Endodermal cell (in vitro differentiated cells): ENCODE data around the gene FYCO1. TPM values are rescaled to one million over a fixed set of nuclear protein-coding genes. Genes with fewer than 3 reads are reported as not detected.

Experiments
- DNase-seq: peaks from one replicate; pipeline ENCODE4 v3.0.0-alpha.2; 2017
- H3K27ac ChIP-seq: 2 replicates; pipeline ENCODE4 v1.5.1; 2013; ENCODE audit warnings: mild to moderate bottlenecking, low read depth, low read length, moderate library complexity
- H3K27me3 ChIP-seq: 2 replicates; pipeline ENCODE4 v1.6.1; 2013; ENCODE audit warnings: mild to moderate bottlenecking, low read length, moderate library complexity; ENCODE audit not compliant: insufficient read depth, control insufficient read depth, poor library complexity, severe bottlenecking
- H3K36me3 ChIP-seq: 2 replicates; pipeline ENCODE4 v1.7.0; 2013; ENCODE audit warnings: mild to moderate bottlenecking, low read length, moderate library complexity; ENCODE audit not compliant: control insufficient read depth, insufficient read depth
- H3K4me1 ChIP-seq: one replicate; pipeline ENCODE4 v1.7.0; 2013; ENCODE audit warnings: low read length; ENCODE audit not compliant: control insufficient read depth, insufficient read depth
- H3K4me3 ChIP-seq: 2 replicates; pipeline ENCODE4 v1.5.1; 2013; ENCODE audit warnings: mild to moderate bottlenecking, low read length, moderate library complexity
- H3K9ac ChIP-seq: 2 replicates; pipeline ENCODE4 v1.6.1; 2013; ENCODE audit warnings: mild to moderate bottlenecking, low read length, moderate library complexity; ENCODE audit not compliant: poor library complexity, severe bottlenecking; ENCODE audit errors: extremely low read depth
- H3K9me3 ChIP-seq: 2 replicates; pipeline ENCODE4 v1.6.1; 2013; ENCODE audit warnings: mild to moderate bottlenecking, low read length, moderate library complexity; ENCODE audit not compliant: control insufficient read depth
- H3K27ac Mint-ChIP-seq: 2 replicates; pipeline ENCODE4 v1.8.0; 2020; ENCODE audit warnings: mixed read lengths
- H3K27me3 Mint-ChIP-seq: 2 replicates; pipeline ENCODE4 v1.8.0; 2021; ENCODE audit warnings: mild to moderate bottlenecking, mixed read lengths; ENCODE audit not compliant: insufficient read depth
- H3K36me3 Mint-ChIP-seq: 2 replicates; pipeline ENCODE4 v1.8.0; 2020; ENCODE audit warnings: low read depth, mixed read lengths
- H3K4me1 Mint-ChIP-seq: 2 replicates; pipeline ENCODE4 v1.8.0; 2020; ENCODE audit warnings: mixed read lengths
- H3K4me3 Mint-ChIP-seq: 2 replicates; pipeline ENCODE4 v1.8.0; 2020; ENCODE audit warnings: mild to moderate bottlenecking, moderate library complexity, mixed read lengths
- H3K9me3 Mint-ChIP-seq: 2 replicates; pipeline ENCODE4 v1.8.0; 2020; ENCODE audit warnings: mild to moderate bottlenecking, mixed read lengths
- WGBS, 2 experiments: methylation state at CpG; one replicate each; pipeline versions ENCODE4 v1.1.5 to v1.1.7; 2013; ENCODE audit warnings: missing lambda C conversion rate in 2 of 2, mixed read lengths in 1 of 2; ENCODE audit not compliant: insufficient coverage in 1 of 2, insufficient read length in 1 of 2; 5-methylcytosine and 5-hydroxymethylcytosine counted together
- total RNA-seq, 2 donors: library from RNA; stranded (reverse); fragmentation: NEBNext Ultra II Directional in 1 of 2; extraction: Animal tissue kit (Norgen Biotek cat#: 25700) in 1 of 2; gene quantifications; 2 replicates in 1 of 2; 3 replicates in 1 of 2; pipeline ENCODE4 v1.2.1, GENCODE V29; 2021
- TF ChIP-seq, protein P1 (sequence below): fragments of 200-600 bp; sonication (generic); conservative IDR thresholded peaks from 2 replicates; pipeline ENCODE4 v1.5.0; 2021; ENCODE audit warnings: antibody characterized with exemption, mild to moderate bottlenecking

FYCO1 gene
- total RNA-seq, 2 donors from 2014 or later: 11.3 to 11.8 TPM

- no peak overlapping the region for H3K4me3 Mint-ChIP-seq
- no peaks in the 10 kb centered on the region for H3K27me3 ChIP-seq
Measured at GRCh38 chr3:45894015-45894414, 101.6 kb downstream of the FYCO1 start.

GRCh38 chr3:45892161-45892560, 103.5 kb downstream of the FYCO1 start:
- H3K4me1 Mint-ChIP-seq: no peaks in the 10 kb centered on the region

More at GRCh38 chr3:45894015-45894414, 101.6 kb downstream of the FYCO1 start:
- Mint-ChIP-seq H3K27ac (no peak overlapping the region), H3K36me3 (no peaks in the 10 kb centered on the region), H3K4me1 (peaks cover 5% of the 10 kb centered on the region), H3K9me3 (no peaks in the 10 kb centered on the region), H3K27me3 (no peaks in the 10 kb centered on the region)
- 91 to 95% methylated on average over 3 to 6 of the region's 6 CpGs for WGBS, 2 experiments
- H3K27ac ChIP-seq: no peak overlapping the region
- H3K9me3 ChIP-seq: no peaks in the 10 kb centered on the region
- TF ChIP-seq, protein P1, sequence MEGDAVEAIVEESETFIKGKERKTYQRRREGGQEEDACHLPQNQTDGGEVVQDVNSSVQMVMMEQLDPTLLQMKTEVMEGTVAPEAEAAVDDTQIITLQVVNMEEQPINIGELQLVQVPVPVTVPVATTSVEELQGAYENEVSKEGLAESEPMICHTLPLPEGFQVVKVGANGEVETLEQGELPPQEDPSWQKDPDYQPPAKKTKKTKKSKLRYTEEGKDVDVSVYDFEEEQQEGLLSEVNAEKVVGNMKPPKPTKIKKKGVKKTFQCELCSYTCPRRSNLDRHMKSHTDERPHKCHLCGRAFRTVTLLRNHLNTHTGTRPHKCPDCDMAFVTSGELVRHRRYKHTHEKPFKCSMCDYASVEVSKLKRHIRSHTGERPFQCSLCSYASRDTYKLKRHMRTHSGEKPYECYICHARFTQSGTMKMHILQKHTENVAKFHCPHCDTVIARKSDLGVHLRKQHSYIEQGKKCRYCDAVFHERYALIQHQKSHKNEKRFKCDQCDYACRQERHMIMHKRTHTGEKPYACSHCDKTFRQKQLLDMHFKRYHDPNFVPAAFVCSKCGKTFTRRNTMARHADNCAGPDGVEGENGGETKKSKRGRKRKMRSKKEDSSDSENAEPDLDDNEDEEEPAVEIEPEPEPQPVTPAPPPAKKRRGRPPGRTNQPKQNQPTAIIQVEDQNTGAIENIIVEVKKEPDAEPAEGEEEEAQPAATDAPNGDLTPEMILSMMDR: no peak
- DNase-seq: no peak
- H3K36me3 ChIP-seq: no peaks in the 10 kb centered on the region
- H3K4me1 ChIP-seq: no peaks in the 10 kb centered on the region
- H3K4me3 ChIP-seq: no peak overlapping the region
- H3K9ac ChIP-seq: no peak overlapping the region

DNA sequence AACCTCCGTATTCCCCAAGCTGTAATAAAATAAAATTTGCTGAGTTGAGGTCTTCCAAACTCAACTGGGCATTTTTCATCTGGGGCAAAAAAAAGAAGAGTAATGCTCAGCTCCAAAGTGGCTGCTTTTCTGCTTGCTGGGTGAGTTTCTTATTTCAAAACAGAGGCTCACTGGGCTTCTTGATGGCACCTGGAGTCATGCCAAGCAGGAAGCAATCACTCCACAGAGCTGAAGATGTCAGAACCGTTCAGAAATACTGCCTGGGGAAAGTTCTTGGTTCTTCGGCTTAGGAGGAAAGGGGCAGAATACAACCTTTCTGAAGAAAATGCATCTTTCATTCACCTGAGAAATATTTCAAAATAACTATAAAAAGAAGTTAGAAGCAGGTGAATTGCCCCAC, 105.2 kb downstream of the FYCO1 start:
- no peaks in the 10 kb centered on the region for H3K9me3 Mint-ChIP-seq
- no peak overlapping the region for H3K27ac ChIP-seq
- H3K27me3 ChIP-seq: no peaks in the 10 kb centered on the region
- H3K9me3 ChIP-seq: no peaks in the 10 kb centered on the region
- H3K4me1 ChIP-seq: no peaks in the 10 kb centered on the region
- no peak overlapping the region for H3K9ac ChIP-seq
- TF ChIP-seq, protein P1: no peak
- H3K4me3 Mint-ChIP-seq: no peak overlapping the region
- H3K4me1 Mint-ChIP-seq: no peaks in the 10 kb centered on the region
- no peak overlapping the region for H3K4me3 ChIP-seq
- no peak overlapping the region for H3K27ac Mint-ChIP-seq
- no peak for DNase-seq
- H3K27me3 Mint-ChIP-seq: no peaks in the 10 kb centered on the region
- H3K36me3 ChIP-seq: no peaks in the 10 kb centered on the region
- no peaks in the 10 kb centered on the region for H3K36me3 Mint-ChIP-seq
- WGBS, 2 experiments: 90% methylated on average over 3 of the region's 3 CpGs; no CpG with 5 or more reads in 1 of the 2 experiments

More at GRCh38 chr3:45892161-45892560, 103.5 kb downstream of the FYCO1 start:
- no peaks in the 10 kb centered on the region for H3K27me3 ChIP-seq
- 100% methylated on average over 1 of the region's 1 CpG; no CpG with 5 or more reads in 1 of the 2 experiments for WGBS, 2 experiments
- no peak for DNase-seq
- H3K36me3 Mint-ChIP-seq: no peaks in the 10 kb centered on the region
- no peaks in the 10 kb centered on the region for H3K9me3 ChIP-seq
- H3K27ac Mint-ChIP-seq: no peak overlapping the region
- H3K4me3 ChIP-seq: no peak overlapping the region
- H3K27me3 Mint-ChIP-seq: no peaks in the 10 kb centered on the region
- H3K9ac ChIP-seq: no peak overlapping the region
- H3K4me1 ChIP-seq: no peaks in the 10 kb centered on the region
- no peaks in the 10 kb centered on the region for H3K36me3 ChIP-seq
- no peak overlapping the region for H3K27ac ChIP-seq
- TF ChIP-seq, protein P1: no peak
- no peak overlapping the region for H3K4me3 Mint-ChIP-seq
- H3K9me3 Mint-ChIP-seq: no peaks in the 10 kb centered on the region
